HepG2 (cell line): ENCODE data around the gene WLS.

ENCODE experiments used
- ARHGAP35 ChIP-seq: sonication (generic); formaldehyde crosslinking; IDR thresholded peaks from 2 replicates; pipeline ENCODE4 v1.9.0; 2022; ENCODE audit warnings: mild to moderate bottlenecking, inconsistent platforms, moderate library complexity, missing genetic modification reagents, borderline replicate concordance
- BRD4 ChIP-seq: sonication (generic); formaldehyde crosslinking; IDR thresholded peaks from 2 replicates; pipeline ENCODE4 v1.4.0; 2020; ENCODE audit warnings: missing genetic modification reagents
- MXD1 ChIP-seq: sonication (generic); formaldehyde crosslinking; IDR thresholded peaks from 2 replicates; pipeline ENCODE4 v1.4.0; 2020; ENCODE audit warnings: mild to moderate bottlenecking, missing genetic modification reagents
- RFX5 ChIP-seq: IDR thresholded peaks from 2 replicates; pipeline ENCODE4 v1.6.1; 2011; ENCODE audit warnings: low read depth, low read length, improper control_type of control experiment
- TGIF2 ChIP-seq: IDR thresholded peaks from 2 replicates; pipeline ENCODE4 v1.6.1; 2016; ENCODE audit warnings: control low read depth, missing compliant biosample characterization
- ZNF775 ChIP-seq: sonication (generic); formaldehyde crosslinking; IDR thresholded peaks from 2 replicates; pipeline ENCODE4 v1.4.0; 2020; ENCODE audit warnings: missing genetic modification reagents, mild to moderate bottlenecking, moderate library complexity, borderline replicate concordance

- no peak for TF ChIP-seq MXD1 (CRISPR knock-in tag)
- no peak for TF ChIP-seq BRD4 (CRISPR knock-in tag)
- no peak for TF ChIP-seq RFX5
- TF ChIP-seq TGIF2, result no peak
- TF ChIP-seq ARHGAP35 (CRISPR knock-in tag), result no peak
- TF ChIP-seq ZNF775 (CRISPR knock-in tag), result no peak
Observed at GRCh38 chr1:68142461-68142860, 89.9 kb downstream of the WLS start.
